Omental fat pad (tissue), 4 donors: ENCODE measurements around the gene SLC38A8. TPM values are rescaled to one million over a fixed set of nuclear protein-coding genes. Genes with fewer than 3 reads are reported as not detected.

ENCODE experiments used
- ATAC-seq: fragments of 150-250 bp; one replicate; pipeline ENCODE4 v1.9.1; 2016; ENCODE audit warnings: mild to moderate bottlenecking, moderate library complexity; ENCODE audit not compliant: low FRiP score
- DNase-seq: peaks from one replicate; pipeline ENCODE4 v3.0.0-alpha.2; 2019; ENCODE audit warnings: low spot score
- small RNA-seq: library from RNA; depleted of rRNA; stranded (forward); fragments of <200 nt; gene quantifications from one replicate; pipeline ENCODE3, GENCODE V24; 2016
- total RNA-seq, 4 donors: library from RNA; depleted of rRNA; stranded (reverse); fragments of >200 nt; gene quantifications; one replicate each; pipeline ENCODE4 v1.1.0, GENCODE V29; 2016
- TF ChIP-seq, protein P1 (sequence below), 3 donors: fragments of 450-650 bp; IDR thresholded peaks; one replicate each; pipeline ENCODE4 v1.5.1; 2016 to 2017; ENCODE audit warnings: antibody characterized with exemption in 3 of 3, mild to moderate bottlenecking in 3 of 3, moderate library complexity in 2 of 3

Gene SLC38A8
- total RNA-seq, 4 donors from 2014 or later = not detected

DNA sequence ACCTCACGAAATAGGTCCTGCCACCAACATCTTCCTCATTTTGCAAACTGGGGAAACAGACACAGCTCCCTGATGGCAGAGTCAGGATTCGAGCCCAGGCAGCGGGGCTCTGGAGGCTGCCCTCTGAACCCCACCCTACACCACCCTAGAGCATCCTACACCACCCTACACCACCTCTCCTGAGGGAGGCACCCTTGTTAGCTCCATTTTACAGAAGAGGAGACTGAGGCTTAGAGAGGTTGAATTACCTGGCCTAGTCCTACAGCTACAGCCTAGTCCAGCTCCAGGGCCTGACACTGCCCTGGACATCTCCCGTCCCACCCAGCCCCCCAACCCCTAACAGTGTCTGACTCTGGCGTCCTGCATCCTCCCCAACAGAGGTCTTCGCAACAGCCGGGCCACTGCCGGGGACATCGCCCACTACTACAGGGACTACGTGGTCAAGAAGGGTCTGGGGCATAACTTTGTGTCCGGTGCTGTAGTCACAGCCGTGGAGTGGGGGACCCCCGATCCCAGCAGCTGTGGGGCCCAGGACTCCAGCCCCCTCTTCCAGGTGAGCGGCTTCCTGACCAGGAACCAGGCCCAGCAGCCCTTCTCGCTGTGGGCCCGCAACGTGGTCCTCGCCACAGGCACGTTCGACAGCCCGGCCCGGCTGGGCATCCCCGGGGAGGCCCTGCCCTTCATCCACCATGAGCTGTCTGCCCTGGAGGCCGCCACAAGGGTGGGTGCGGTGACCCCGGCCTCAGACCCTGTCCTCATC, 77.7 kb downstream of the SLC38A8 start:
- DNase-seq (no peak), ATAC-seq (no peak)
- TF ChIP-seq, protein P1, sequence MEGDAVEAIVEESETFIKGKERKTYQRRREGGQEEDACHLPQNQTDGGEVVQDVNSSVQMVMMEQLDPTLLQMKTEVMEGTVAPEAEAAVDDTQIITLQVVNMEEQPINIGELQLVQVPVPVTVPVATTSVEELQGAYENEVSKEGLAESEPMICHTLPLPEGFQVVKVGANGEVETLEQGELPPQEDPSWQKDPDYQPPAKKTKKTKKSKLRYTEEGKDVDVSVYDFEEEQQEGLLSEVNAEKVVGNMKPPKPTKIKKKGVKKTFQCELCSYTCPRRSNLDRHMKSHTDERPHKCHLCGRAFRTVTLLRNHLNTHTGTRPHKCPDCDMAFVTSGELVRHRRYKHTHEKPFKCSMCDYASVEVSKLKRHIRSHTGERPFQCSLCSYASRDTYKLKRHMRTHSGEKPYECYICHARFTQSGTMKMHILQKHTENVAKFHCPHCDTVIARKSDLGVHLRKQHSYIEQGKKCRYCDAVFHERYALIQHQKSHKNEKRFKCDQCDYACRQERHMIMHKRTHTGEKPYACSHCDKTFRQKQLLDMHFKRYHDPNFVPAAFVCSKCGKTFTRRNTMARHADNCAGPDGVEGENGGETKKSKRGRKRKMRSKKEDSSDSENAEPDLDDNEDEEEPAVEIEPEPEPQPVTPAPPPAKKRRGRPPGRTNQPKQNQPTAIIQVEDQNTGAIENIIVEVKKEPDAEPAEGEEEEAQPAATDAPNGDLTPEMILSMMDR (IDR thresholded peaks at IDR 0.05) = no peak

DNA sequence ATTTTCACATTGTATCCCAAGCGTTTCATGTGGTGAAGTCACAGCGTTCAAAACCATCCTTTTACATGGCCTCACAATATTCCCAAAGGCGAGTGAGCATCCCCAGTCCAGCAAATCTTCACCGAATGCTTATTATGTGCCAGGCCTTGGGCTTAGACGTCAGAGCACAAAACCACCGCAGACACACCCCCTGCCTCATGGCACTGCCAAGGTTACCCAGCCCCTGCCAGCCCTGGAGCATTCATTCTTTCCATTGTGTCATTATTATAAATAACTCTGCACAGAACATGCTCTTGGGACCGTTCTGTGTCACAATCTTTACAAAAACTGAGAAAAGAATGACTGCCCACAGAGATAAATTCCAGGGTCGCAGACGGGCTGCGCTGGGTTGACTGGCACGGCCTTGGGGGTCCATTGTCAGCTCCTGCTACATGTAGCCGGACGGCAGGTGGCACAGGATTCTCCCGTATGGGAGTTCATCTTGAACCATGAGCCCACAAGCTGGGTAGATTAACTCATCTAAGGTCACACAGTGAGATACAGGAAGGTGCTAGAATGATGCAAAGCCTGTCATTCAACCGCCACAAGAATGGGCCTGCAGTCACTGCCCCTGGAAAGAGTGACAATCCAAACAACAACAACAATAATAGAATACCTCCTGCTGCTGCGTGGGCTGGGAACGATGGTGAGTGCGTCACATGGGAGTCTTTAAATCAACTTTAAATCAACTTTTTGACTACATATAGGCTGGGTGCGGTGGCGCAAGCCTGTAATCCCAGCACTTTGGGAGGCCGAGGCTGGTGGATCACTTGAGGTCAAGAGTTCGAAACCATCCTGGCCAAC, 79.1 kb downstream of the SLC38A8 start:
- ATAC-seq (no peak), DNase-seq (no peak)
- TF ChIP-seq, protein P1 (IDR thresholded peaks at IDR 0.05) = no peak

DNA sequence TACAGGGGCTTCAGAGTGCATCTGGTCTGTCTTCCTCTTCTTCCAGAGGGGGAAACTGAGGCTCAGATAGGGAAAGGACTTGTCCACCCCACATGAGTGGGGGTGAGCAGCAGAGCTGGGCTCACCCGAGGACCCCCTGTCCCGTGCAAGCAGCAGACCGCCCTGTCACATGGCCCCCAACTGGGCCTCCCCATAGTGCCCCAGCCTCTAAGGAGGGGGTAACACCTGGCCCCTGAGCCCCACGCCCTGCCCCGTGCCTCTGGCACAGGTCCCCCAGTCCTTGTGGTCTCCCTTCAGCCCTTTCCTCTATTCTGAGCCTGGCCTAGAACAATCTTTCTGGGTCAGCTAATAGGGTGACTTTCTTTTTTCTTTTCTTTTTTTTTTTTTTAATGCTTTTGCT, 81.0 kb downstream of the SLC38A8 start:
- no peak for ATAC-seq
- DNase-seq = no peak
- TF ChIP-seq, protein P1 (IDR thresholded peaks at IDR 0.05) = no peak

DNA sequence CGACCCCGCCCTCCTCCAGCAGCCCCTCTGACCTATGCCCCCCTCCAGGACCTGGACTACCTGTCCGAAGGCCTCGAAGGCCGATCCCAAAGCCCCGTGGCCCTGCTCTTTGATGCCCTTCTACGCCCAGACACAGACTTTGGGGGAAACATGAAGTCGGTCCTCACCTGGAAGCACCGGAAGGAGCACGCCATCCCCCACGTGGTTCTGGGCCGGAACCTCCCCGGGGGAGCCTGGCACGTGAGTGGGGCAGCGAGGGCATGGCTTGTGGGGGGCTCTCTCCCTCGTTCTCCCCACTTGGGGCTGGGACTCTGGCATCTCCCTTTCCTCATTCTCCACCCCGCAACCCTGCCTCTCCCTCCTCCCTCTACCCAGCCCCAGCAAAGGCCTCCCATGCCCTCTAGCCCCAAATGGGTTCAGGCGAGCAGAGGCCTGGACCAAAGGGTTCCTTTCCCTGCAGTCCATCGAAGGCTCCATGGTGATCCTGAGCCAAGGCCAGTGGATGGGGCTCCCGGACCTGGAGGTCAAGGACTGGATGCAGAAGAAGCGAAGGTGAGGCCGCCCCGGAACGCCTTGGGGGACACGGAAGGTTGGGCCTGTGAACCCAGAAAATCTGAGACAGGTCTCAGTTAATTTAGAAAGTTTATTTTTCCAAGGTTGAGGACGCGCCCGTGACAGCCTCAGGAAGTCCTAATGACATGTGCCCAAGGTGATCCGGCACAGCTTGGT, 81.9 kb downstream of the SLC38A8 start:
- no peak for ATAC-seq
- TF ChIP-seq, protein P1 (IDR thresholded peaks at IDR 0.05) = no peak
- no peak for DNase-seq

Small RNA genes within 50 kb of the gene (small RNA-seq; reads per million reads assigned to genes)
- not detected for gene RNA5SP432

Other genes starting within 250 kb of the SLC38A8 start
- gene HSBP1, start 234.8 kb downstream of the SLC38A8 start, total RNA-seq = 10 to 100 TPM; 20.0 to 25.1 (median 21.9) TPM
- 10 to 100 TPM in 2 of 4 donors, 1 to 10 TPM in 2; 8.4 to 17.8 (median 10.6) TPM for gene MLYCD, start 143.7 kb downstream of the SLC38A8 start, total RNA-seq
- 10 to 100 TPM in 3 of 4 donors, 1 to 10 TPM in 1; 5.9 to 15.7 (median 13.3) TPM for gene OSGIN1, start 89.6 kb downstream of the SLC38A8 start, total RNA-seq
- under 1 TPM in 1 of 4 donors, not detected in 3; 0.65 TPM for gene NECAB2, start 74.6 kb downstream of the SLC38A8 start, total RNA-seq
- 100 to 1,000 TPM in 1 of 4 donors, 10 to 100 TPM in 3; 75.3 to 100 (median 84.3) TPM for gene MBTPS1, start 74.1 kb upstream of the SLC38A8 start, total RNA-seq
- gene HSDL1, start 102.4 kb upstream of the SLC38A8 start, total RNA-seq = 10 to 100 TPM in 3 of 4 donors, 1 to 10 TPM in 1; 8.8 to 21.4 (median 15.8) TPM
- gene DNAAF1, start 102.5 kb upstream of the SLC38A8 start, total RNA-seq = under 1 TPM in 3 of 4 donors, not detected in 1; 0.28 to 0.48 (median 0.32) TPM
- 10 to 100 TPM; 24.4 to 73.9 (median 33.3) TPM for gene TAF1C, start 144.3 kb upstream of the SLC38A8 start, total RNA-seq
- 1 to 10 TPM in 2 of 4 donors, under 1 TPM in 1, not detected in 1; 0.19 to 4.3 (median 1.6) TPM for gene ADAD2, start 148.4 kb upstream of the SLC38A8 start, total RNA-seq
- not detected for gene KCNG4, start 197.2 kb upstream of the SLC38A8 start, total RNA-seq